GM12873 (cell line): ENCODE results near the gene LINC01488.

Experiments
- CTCF ChIP-seq: IDR thresholded peaks from 2 replicates; pipeline ENCODE4 v1.5.1; 2012; ENCODE audit warnings: low read depth, mild to moderate bottlenecking, moderate library complexity, low read length, control low read depth; ENCODE audit not compliant: insufficient read depth; ENCODE audit errors: missing control alignments

LINC01488 gene

GRCh38 chr11:69484427-69485259, 3.2 kb downstream of the LINC01488 start:
- TF ChIP-seq CTCF = no peak

GRCh38 chr11:69485337-69486041, 4.0 kb downstream of the LINC01488 start:
- no peak for TF ChIP-seq CTCF

DNA sequence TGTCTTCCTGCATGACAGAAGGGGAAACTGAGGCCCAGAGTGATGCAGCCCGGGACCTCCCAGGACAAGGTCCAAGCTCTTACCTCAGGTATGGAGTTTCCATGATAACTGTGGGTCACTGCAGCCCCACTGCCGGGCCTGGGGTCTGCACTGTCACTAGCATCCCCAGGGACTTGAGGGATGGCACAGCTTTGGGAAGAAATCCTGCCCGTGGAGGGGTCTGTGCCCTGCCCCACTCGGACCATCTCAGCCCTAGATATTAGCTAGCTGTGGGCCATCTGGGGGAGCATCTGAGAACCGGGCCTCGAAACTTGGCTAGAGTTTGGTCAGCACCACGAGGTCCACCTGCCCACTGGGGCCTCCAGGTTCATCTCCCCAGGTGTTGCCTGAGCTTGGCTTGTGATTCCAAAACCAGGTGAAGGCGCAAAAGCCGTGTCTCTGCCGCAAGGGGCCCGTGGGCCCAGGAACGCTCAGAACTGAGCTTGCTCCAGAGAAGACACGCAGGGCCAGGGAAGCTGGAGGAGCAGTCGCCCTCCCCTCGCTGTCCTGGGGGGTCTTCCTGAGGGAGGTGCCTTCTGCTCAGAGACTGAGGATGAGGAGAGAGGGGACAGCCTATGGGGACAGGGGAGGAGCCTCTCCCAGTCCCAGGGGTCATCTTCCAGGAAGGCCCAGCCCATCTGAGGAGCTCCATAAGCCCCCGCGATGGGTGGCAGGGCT, 4.8 kb downstream of the LINC01488 start:
- TF ChIP-seq CTCF = no peak

- TF ChIP-seq CTCF = no peak
Observed at GRCh38 chr11:69486773-69487291, 5.4 kb downstream of the LINC01488 start.

DNA sequence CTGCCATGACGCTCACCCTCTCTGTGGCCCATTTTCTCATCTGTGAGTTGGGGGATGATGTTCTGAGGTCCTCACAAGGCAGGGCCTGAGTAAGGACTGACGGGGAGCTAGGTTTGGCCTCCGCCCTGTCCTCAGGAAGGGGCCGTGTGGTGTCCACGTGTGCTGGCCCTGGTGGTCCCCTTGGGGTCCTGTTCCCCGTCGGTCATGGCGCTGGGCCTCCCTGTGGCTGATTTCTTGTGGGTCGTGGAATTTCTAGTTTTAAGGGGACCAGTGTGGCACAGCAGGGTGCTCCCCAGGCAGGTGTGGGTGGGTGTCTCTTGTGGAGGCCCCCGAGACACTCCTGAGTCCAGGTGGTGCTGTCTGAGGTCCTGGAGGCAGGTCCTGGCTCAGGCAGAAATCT, 5.9 kb downstream of the LINC01488 start:
- TF ChIP-seq CTCF = no peak

- no peak for TF ChIP-seq CTCF
Observed at GRCh38 chr11:69487849-69488542, 6.5 kb downstream of the LINC01488 start.
